ENCODE results near the gene RIC8B. TPM values are rescaled to one million over a fixed set of nuclear protein-coding genes. Genes with fewer than 3 reads are reported as not detected.
"Not testable (repeated sequence)": the region's sequence is repeated elsewhere in the genome, so short reads cannot be mapped to it uniquely, and the experiment has no call there.

The RIC8B gene
- 7.9 and 10.4 TPM in 2 replicates for total RNA-seq (2014; rRNA removed; shearing (Covaris generic))
- polyA plus RNA-seq (2014; cell fraction: nucleus; rRNA removed) = 29.3 and 63.1 TPM in 2 replicates

GRCh38 chr12:106774005-106774807 is at the start of gene RIC8B:
TSS of gene RIC8B (plus strand) at chr12:106774682. CDS start at chr12:106774746, 64 bp downstream.
- peak; percentile 99 for DNase-seq (ENCODE audit: extremely low read depth, low read depth)

- DNase-seq (ENCODE audit: extremely low read depth, low read depth) = no peak
Observed at GRCh38 chr12:106724934-106725333, 49.5 kb upstream of the RIC8B start.

GRCh38 chr12:106726603-106727202 is 47.8 kb upstream of the RIC8B start:
- not testable (repeated sequence) for DNase-seq (ENCODE audit: extremely low read depth, low read depth)

GRCh38 chr12:106729611-106730010 is 44.9 kb upstream of the RIC8B start:
- DNase-seq (ENCODE audit: extremely low read depth, low read depth) = no peak

- no peak for DNase-seq (ENCODE audit: extremely low read depth, low read depth)
Observed at GRCh38 chr12:106732890-106733289, 41.6 kb upstream of the RIC8B start.

GRCh38 chr12:106733660-106734059 is 40.8 kb upstream of the RIC8B start:
- DNase-seq (ENCODE audit: extremely low read depth, low read depth) = no peak

GRCh38 chr12:106736051-106736957 is 38.2 kb upstream of the RIC8B start:
- DNase-seq (ENCODE audit: extremely low read depth, low read depth) = peak; percentile 6

- DNase-seq (ENCODE audit: extremely low read depth, low read depth) = no peak
Observed at GRCh38 chr12:106739318-106739717, 35.2 kb upstream of the RIC8B start.

- DNase-seq (ENCODE audit: extremely low read depth, low read depth) = no peak
Observed at GRCh38 chr12:106739815-106740530, 34.5 kb upstream of the RIC8B start.

- no peak for DNase-seq (ENCODE audit: extremely low read depth, low read depth)
Observed at GRCh38 chr12:106740818-106741217, 33.7 kb upstream of the RIC8B start.

- no peak for DNase-seq (ENCODE audit: extremely low read depth, low read depth)
Observed at GRCh38 chr12:106741247-106741646, 33.2 kb upstream of the RIC8B start.

GRCh38 chr12:106743270-106743988 is 31.1 kb upstream of the RIC8B start:
- no peak for DNase-seq (ENCODE audit: extremely low read depth, low read depth)

- no peak for DNase-seq (ENCODE audit: extremely low read depth, low read depth)
Observed at GRCh38 chr12:106744600-106744999, 29.9 kb upstream of the RIC8B start.

GRCh38 chr12:106745181-106745745 is 29.2 kb upstream of the RIC8B start:
- no peak for DNase-seq (ENCODE audit: extremely low read depth, low read depth)

- DNase-seq (ENCODE audit: extremely low read depth, low read depth) = no peak
Observed at GRCh38 chr12:106747973-106748436, 26.5 kb upstream of the RIC8B start.

GRCh38 chr12:106750524-106750923 is 24.0 kb upstream of the RIC8B start:
- no peak for DNase-seq (ENCODE audit: extremely low read depth, low read depth)

- DNase-seq (ENCODE audit: extremely low read depth, low read depth) = no peak
Observed at GRCh38 chr12:106753526-106753925, 21.0 kb upstream of the RIC8B start.

GRCh38 chr12:106754331-106754730 is 20.2 kb upstream of the RIC8B start:
- no peak for DNase-seq (ENCODE audit: extremely low read depth, low read depth)
